ENCODE results near the gene CCDC197.

Gene CCDC197

GRCh38 chr14:94014382-94014781 is 17.3 kb downstream of the CCDC197 start:
- no peak overlapping the region for H3K4me3 ChIP-seq (ENCODE audit: control insufficient read depth, low read depth, low read length)
- TF ChIP-seq, protein P1, sequence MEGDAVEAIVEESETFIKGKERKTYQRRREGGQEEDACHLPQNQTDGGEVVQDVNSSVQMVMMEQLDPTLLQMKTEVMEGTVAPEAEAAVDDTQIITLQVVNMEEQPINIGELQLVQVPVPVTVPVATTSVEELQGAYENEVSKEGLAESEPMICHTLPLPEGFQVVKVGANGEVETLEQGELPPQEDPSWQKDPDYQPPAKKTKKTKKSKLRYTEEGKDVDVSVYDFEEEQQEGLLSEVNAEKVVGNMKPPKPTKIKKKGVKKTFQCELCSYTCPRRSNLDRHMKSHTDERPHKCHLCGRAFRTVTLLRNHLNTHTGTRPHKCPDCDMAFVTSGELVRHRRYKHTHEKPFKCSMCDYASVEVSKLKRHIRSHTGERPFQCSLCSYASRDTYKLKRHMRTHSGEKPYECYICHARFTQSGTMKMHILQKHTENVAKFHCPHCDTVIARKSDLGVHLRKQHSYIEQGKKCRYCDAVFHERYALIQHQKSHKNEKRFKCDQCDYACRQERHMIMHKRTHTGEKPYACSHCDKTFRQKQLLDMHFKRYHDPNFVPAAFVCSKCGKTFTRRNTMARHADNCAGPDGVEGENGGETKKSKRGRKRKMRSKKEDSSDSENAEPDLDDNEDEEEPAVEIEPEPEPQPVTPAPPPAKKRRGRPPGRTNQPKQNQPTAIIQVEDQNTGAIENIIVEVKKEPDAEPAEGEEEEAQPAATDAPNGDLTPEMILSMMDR (IDR thresholded peaks at IDR 0.05; ENCODE audit: control insufficient read depth, insufficient read depth, low read depth, low read length, missing control alignments) = no peak
- no peak for DNase-seq (ENCODE audit: low read depth)

- H3K4me3 ChIP-seq (ENCODE audit: control insufficient read depth, low read depth, low read length) = no peak overlapping the region
- no peak for DNase-seq (ENCODE audit: low read depth)
- TF ChIP-seq, protein P1 (IDR thresholded peaks at IDR 0.05; ENCODE audit: control insufficient read depth, insufficient read depth, low read depth, low read length, missing control alignments) = no peak
Observed at GRCh38 chr14:94015223-94015622, 18.1 kb downstream of the CCDC197 start.

DNA sequence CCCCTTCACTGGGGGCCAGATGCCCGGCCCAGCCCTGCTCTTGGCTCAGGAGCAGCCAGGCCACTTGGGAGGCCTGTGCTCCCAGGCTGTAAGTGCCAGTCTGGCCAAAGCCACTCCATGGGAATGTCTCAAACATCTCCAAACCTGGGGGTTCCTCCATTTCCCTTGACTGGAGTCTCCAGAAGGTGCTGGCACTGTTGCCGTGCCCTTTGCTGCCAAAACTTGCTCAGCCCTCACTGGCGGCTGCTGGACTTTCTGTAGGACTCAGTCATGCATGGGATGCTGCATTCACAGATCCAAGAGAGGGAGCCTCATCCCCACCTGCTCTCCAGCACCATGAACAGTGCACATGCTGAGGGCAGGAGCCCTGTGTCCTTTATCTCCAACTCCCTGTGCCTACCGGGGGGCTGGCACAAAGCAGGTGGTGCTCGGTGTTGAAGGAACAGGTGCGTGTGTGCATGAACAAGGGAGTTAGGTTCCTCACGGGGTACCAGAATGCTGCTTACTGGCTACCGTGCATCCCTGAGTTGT is 19.4 kb downstream of the CCDC197 start:
- TF ChIP-seq, protein P1 (IDR thresholded peaks at IDR 0.05; ENCODE audit: control insufficient read depth, insufficient read depth, low read depth, low read length, missing control alignments) = no peak
- no peak for DNase-seq (ENCODE audit: low read depth)
- no peak overlapping the region for H3K4me3 ChIP-seq (ENCODE audit: control insufficient read depth, low read depth, low read length)

DNA sequence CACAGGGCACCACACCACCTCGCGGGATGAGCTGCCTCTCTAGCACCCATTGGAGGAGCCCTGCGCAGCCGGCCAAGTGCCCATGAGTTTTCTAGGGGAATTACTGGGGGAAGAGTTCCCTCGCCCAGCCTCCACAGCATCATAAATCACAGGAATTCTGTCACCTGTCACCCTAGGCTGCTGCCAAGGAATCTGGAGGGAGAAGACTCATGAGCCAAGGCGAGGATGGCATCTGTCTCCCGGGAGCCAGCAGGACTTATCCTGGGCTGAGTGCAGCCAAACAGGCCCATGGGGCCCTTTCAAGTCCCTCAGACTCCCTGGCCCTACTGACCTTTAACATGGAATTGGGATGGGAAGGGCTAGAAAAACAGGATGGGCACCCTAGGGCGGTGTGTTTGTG is 21.2 kb downstream of the CCDC197 start:
- DNase-seq (ENCODE audit: low read depth) = no peak
- H3K4me3 ChIP-seq (ENCODE audit: control insufficient read depth, low read depth, low read length) = no peak overlapping the region
- TF ChIP-seq, protein P1 (IDR thresholded peaks at IDR 0.05; ENCODE audit: control insufficient read depth, insufficient read depth, low read depth, low read length, missing control alignments) = no peak

- DNase-seq (ENCODE audit: low read depth) = no peak
- TF ChIP-seq, protein P1 (IDR thresholded peaks at IDR 0.05; ENCODE audit: control insufficient read depth, insufficient read depth, low read depth, low read length, missing control alignments) = no peak
- no peak overlapping the region for H3K4me3 ChIP-seq (ENCODE audit: control insufficient read depth, low read depth, low read length)
Observed at GRCh38 chr14:94019329-94019728, 22.2 kb downstream of the CCDC197 start.

GRCh38 chr14:94020267-94020666 is 23.2 kb downstream of the CCDC197 start:
- TF ChIP-seq, protein P1 (IDR thresholded peaks at IDR 0.05; ENCODE audit: control insufficient read depth, insufficient read depth, low read depth, low read length, missing control alignments) = no peak
- no peak for DNase-seq (ENCODE audit: low read depth)
- no peak overlapping the region for H3K4me3 ChIP-seq (ENCODE audit: control insufficient read depth, low read depth, low read length)

DNA sequence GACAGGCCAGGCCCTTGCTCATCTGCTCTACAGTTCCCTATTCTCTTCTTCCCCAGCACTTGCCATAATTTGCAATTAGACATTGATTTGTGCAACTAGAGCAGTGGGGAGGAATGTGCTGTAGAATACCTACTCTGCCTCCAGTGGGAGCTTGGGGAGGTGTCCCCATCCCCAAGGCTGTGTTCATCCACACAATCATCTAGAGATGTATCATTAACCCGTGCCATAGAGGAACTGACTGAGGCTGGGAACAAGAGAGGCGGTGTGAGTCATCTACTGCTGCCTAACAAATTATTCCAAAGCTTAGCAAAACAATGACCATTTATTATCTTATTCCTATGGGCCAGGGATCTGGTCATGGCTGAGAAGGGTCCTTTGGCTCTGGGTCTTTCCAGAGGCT is 23.9 kb downstream of the CCDC197 start:
- no peak overlapping the region for H3K4me3 ChIP-seq (ENCODE audit: control insufficient read depth, low read depth, low read length)
- TF ChIP-seq, protein P1 (IDR thresholded peaks at IDR 0.05; ENCODE audit: control insufficient read depth, insufficient read depth, low read depth, low read length, missing control alignments) = no peak
- DNase-seq (ENCODE audit: low read depth) = no peak
